ENCODE data around the gene LRRC53. TPM values are rescaled to one million over a fixed set of nuclear protein-coding genes. Genes with fewer than 3 reads are reported as not detected.

Gene LRRC53, protein sequence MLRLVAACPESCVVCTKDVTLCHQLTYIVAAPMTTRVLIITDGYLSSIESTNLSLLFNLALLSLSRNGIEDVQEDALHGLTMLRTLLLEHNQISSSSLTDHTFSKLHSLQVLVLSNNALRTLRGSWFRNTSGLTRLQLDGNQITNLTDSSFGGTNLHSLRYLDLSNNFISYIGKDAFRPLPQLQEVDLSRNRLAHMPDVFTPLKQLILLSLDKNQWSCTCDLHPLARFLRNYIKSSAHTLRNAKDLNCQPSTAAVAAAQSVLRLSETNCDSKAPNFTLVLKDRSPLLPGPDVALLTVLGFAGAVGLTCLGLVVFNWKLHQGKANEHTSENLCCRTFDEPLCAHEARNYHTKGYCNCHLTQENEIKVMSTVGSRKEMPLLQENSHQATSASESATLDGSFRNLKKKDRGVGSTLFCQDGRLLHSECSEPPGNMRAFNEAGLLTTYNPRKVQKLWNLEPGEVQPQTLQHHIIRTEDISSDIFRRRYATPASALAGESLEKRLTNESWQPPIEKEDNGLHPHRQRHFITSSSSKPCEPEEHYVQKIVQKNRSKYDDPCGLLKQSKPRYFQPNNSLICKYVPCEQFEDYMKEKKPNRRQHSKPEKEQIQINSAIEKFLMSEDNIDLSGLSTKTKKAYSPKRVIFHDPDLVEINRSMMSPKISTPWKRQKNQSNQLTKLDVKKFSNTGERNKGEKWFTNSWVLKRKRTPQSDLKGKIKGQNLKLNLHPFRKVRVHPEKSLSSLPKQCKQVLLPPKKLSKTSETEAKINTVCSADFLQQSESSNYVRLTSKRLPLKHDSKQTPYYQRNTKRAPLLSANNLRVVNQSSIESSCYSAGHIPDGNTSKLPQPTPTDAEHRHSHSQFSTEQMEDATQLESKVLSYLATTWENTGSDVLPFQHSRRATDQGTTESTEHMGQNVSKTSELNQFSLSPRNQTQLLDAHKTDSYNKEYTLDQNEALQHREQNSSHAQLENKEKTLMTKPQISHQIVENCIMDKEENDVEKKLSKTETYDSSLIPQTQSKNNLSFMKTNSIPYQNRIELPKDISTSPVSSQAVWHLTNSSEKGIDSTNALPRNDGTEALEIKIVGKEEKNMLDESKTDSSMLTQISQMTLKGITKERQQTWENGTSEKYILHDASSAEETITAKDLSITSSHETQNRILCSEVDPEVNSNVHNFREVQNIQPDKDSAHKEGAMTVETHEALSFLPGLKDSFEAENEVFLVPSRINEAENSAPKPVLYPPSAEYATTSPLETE
- total RNA-seq = not detected

DNA sequence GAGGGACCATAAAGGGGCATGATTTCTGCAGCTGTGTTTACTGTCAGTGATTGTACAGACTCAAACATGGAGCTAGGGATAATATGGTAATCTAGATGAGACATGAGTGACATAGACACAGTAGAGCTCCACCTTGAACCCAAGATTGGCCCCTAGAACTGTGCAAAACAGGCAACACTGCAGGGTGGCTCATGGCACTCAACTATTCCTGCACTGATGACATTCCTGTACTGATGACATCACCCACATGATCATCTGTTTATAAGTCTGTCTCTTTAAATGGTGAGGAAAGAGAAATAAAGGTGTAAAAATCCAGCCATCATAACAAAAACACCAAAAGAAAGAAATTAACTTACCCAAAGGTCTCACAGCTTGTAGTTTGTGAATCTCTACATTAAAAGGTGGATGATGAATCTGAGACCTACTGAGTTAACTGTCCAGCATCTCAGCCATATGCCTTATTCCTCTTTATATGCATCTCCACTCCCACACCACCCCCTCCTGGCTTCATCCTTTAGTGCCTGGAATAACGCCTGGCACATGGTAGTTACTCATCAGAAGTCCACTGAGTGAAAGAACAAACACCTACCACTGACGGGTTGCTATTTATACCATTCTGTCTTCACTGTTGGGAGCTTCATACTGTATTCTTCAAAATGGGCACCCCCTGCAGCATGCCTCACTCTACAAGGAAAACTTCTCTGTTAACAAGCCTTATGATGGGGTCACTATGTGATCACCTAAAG lies at the start of gene LRRC53:
LRRC53 (minus strand) TSS at position 442 of the 746 bp plus-strand sequence. CDS start 29,262 bp downstream, outside the sequence.
- DNase-seq (ENCODE audit: low spot score) = no peak
- Mint-ChIP-seq H3K27me3 (peaks cover 3 to 27% of the 10 kb centered on the region in 2 donors), H3K9me3 (peaks cover 3% of the 10 kb centered on the region), H3K36me3 (no peaks in the 10 kb centered on the region), H3K4me1 (ENCODE audit: low read depth in 2 of 2) (no peaks in the 10 kb centered on the region), H3K27ac (no peak within 1 kb of the TSS), H3K4me3 (no peak within 1 kb of the TSS)
- ATAC-seq = no peak

DNA sequence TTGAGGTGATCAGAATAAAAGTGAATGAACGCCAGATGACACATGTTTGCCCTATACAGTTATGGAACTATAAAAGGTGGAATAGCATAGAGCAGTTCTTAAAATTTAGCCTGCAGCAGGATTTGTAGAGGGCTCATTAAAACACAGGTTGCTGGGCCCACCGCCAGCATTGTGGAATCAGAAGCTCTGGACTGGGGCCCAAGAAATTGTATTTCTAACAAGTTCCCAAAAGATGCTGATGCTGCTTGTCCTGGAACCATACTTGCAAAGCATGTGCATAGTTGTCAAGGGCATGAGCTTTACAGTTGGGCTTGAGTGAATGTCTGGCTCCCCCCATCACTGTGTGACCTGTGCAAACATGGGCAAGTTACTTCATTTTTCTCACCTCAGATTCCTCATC lies 37.5 kb upstream of the LRRC53 start:
- H3K9me3 Mint-ChIP-seq = peaks cover 3% of the 10 kb centered on the region
- peaks cover 4% of the 10 kb centered on the region for H3K36me3 Mint-ChIP-seq
- H3K4me1 Mint-ChIP-seq (ENCODE audit: low read depth in 2 of 2) = no peaks in the 10 kb centered on the region
- no peak overlapping the region for H3K4me3 Mint-ChIP-seq
- peaks cover 2 to 35% of the 10 kb centered on the region in 2 donors for H3K27me3 Mint-ChIP-seq
- ATAC-seq = no peak
- no peak for DNase-seq (ENCODE audit: low spot score)
- no peak overlapping the region for H3K27ac Mint-ChIP-seq

DNA sequence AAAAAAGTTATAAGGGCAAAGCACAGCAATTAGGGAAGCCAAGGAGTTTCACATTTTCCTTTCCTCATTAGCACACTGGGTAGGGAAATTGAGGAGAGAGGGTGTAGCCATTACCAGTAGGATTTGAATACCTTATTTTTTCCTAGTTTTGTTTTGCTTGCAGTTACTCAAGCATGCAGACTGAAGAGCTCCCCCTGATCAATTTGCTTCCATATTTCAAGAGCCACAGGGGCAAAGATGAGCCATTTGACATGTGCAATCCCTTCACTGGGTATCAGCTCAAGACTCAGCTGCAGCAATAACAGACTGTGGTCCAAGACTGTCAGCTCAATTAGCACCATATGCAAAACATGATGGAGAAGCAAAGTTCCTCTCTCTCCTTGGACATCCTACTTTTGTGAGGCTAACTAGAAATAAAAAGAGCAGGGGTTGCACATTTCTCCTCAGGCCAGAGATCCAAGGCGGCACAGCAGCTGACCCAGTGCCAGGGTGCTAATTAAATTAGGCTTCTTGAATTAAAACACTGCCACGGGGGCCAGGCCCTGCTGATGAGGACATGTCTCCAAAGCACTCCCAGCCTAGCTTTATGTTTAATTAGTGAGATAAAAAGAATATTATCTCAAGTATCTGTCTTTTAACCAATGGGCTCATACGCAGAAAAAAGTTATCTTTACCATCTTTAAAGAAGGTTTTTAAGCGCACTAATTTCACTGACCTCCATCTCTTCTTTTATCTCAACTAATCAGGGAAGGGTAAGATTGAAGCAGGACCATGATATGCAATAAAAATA lies 36.7 kb upstream of the LRRC53 start:
- H3K9me3 Mint-ChIP-seq = peaks cover 3% of the 10 kb centered on the region
- ATAC-seq = no peak
- no peak overlapping the region for H3K4me3 Mint-ChIP-seq
- no peaks in the 10 kb centered on the region for H3K4me1 Mint-ChIP-seq (ENCODE audit: low read depth in 2 of 2)
- peaks cover 2 to 31% of the 10 kb centered on the region in 2 donors for H3K27me3 Mint-ChIP-seq
- peaks cover 4% of the 10 kb centered on the region for H3K36me3 Mint-ChIP-seq
- no peak overlapping the region for H3K27ac Mint-ChIP-seq
- DNase-seq (ENCODE audit: low spot score) = no peak

DNA sequence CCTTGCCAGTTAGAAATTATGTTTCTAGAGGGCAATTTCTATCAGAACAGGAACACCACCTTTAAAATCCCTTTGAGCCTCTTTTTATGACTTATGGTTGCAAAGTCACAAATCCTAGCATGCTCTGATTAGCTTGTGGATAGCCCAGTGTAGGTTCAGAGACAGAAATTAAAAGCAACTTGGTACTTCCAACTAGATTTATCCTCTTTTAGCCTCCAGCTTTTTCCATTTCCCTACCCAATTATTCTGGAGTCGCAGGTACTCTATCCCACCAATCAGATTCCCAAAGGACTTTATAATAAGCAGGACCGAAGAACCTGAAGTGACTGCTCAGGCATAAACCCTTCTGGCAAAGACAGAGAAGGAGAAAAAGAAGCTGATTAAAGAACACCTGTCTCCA lies 33.4 kb upstream of the LRRC53 start:
- DNase-seq (ENCODE audit: low spot score) (no peak), ATAC-seq (no peak)
- H3K4me1 Mint-ChIP-seq (ENCODE audit: low read depth in 2 of 2) = no peaks in the 10 kb centered on the region
- no peak overlapping the region for H3K27ac Mint-ChIP-seq
- H3K36me3 Mint-ChIP-seq = no peaks in the 10 kb centered on the region
- peaks cover 5 to 16% of the 10 kb centered on the region in 2 donors for H3K27me3 Mint-ChIP-seq
- H3K9me3 Mint-ChIP-seq = peaks cover 3% of the 10 kb centered on the region
- no peak overlapping the region for H3K4me3 Mint-ChIP-seq

DNA sequence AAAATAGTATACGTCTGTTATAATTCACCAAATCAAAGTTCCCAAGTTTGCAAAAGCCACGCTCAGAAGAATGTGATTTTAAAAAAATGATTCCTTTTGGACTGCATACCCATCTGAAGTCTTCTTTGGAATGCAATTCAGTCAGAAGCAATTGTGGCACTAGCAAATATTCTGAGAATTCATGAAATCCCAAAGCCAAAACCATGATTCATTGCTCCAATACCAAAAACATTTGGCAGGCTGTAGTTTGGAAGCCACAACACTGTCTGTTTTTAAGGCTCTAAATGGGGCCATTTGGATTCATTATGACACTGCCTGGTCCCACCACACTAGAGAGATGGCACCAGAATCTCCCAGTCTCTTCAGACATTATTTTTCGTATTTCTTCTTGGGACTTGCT lies 21.8 kb upstream of the LRRC53 start:
- Mint-ChIP-seq H3K4me3 (no peak overlapping the region), H3K27me3 (no peaks in the 10 kb centered on the region), H3K36me3 (no peaks in the 10 kb centered on the region), H3K27ac (no peak overlapping the region), H3K9me3 (no peaks in the 10 kb centered on the region), H3K4me1 (ENCODE audit: low read depth in 2 of 2) (no peaks in the 10 kb centered on the region)
- DNase-seq (ENCODE audit: low spot score) (no peak), ATAC-seq (no peak)

DNA sequence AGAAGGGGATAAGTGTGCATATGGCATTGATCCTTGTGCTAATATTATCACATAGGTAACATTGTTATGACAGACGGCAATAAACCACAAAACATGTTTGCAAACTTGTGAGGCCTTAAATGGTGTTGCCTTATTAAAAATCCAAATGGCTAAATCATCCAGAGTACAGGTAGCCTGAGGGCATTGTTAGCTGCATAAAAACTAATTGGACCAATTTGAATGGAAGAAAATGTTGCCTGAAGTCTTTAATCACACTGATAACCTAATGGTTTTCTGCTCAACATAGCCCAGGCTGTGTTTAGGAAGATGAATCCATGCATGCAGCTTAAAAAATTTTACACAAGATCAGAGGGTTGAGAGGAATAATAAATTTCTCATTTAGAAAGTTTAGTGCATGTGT lies 19.4 kb upstream of the LRRC53 start:
- peaks cover 5% of the 10 kb centered on the region for H3K9me3 Mint-ChIP-seq
- peaks cover 4 to 23% of the 10 kb centered on the region in 2 donors for H3K27me3 Mint-ChIP-seq
- no peak overlapping the region for H3K27ac Mint-ChIP-seq
- no peak overlapping the region for H3K4me3 Mint-ChIP-seq
- no peaks in the 10 kb centered on the region for H3K36me3 Mint-ChIP-seq
- H3K4me1 Mint-ChIP-seq (ENCODE audit: low read depth in 2 of 2) = no peaks in the 10 kb centered on the region
- no peak for DNase-seq (ENCODE audit: low spot score)
- no peak for ATAC-seq

DNA sequence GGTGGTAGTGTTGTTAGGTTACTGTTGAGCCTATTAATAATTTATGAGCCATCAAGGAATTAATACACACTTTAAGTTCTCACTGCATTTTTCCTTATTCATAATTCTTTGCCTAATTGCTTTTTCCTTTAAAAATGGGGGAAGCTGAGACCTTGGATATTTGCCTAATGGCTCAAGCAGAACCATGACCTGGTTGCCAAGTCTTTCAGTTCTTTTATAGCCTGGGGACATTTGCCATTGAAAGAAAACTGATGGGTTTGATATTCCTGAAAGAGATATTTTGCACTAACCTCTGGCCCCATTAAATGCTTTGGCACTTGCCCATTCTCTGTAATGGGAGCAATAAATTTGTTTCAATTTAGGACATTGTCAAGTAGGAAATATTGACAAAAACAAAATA lies 18.5 kb upstream of the LRRC53 start:
- H3K27ac Mint-ChIP-seq = no peak overlapping the region
- H3K4me1 Mint-ChIP-seq (ENCODE audit: low read depth in 2 of 2) = no peaks in the 10 kb centered on the region
- H3K36me3 Mint-ChIP-seq = no peaks in the 10 kb centered on the region
- H3K27me3 Mint-ChIP-seq = peaks cover 4 to 24% of the 10 kb centered on the region in 2 donors
- no peak overlapping the region for H3K4me3 Mint-ChIP-seq
- ATAC-seq = no peak
- peaks cover 5% of the 10 kb centered on the region for H3K9me3 Mint-ChIP-seq
- no peak for DNase-seq (ENCODE audit: low spot score)

DNA sequence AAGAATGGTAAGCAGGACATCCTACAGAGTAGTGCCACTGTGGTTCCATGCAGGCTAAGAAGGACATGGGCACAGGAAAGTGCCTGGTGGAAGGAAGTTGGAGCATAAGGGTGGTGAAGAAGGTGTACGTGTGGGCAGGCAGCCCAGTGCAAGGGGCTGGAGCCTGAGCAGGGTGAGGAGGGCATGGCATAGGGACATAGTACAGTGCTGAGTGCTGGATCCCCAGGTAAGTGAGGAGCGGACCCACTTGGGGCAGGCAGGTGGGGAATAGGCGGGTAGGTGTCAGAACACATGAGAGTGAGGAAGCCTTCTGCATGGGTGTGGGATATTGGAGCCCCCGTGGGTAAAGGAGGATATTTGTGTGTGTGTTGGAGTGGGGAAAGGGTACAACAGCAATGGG lies 15.7 kb upstream of the LRRC53 start:
- no peak for ATAC-seq
- DNase-seq (ENCODE audit: low spot score) = no peak
- H3K27me3 Mint-ChIP-seq = peaks cover 4 to 32% of the 10 kb centered on the region in 2 donors
- no peaks in the 10 kb centered on the region for H3K4me1 Mint-ChIP-seq (ENCODE audit: low read depth in 2 of 2)
- peaks cover 5% of the 10 kb centered on the region for H3K9me3 Mint-ChIP-seq
- H3K4me3 Mint-ChIP-seq = no peak overlapping the region
- H3K27ac Mint-ChIP-seq = no peak overlapping the region
- H3K36me3 Mint-ChIP-seq = no peaks in the 10 kb centered on the region

DNA sequence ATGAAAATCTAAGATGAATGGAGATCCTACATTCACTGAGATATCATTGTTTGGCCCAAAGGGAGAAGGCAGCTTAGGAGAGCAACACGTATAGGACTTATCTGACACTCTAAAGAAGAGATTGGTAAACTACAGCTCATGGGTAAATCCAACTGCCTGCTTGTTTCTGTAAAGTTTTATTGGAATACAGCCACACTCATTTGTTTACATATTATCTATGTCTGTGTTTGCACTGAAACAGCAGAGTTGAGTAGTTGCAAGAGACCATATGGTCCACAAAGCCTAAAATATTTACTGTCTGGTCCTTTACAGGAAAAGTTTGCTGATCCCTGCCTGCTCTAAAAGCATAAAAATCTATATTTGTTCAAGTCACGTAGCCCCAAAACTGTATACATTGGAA lies 14.3 kb upstream of the LRRC53 start:
- Mint-ChIP-seq H3K27ac (no peak overlapping the region), H3K4me3 (no peak overlapping the region), H3K4me1 (ENCODE audit: low read depth in 2 of 2) (no peaks in the 10 kb centered on the region), H3K27me3 (peaks cover 4 to 42% of the 10 kb centered on the region in 2 donors), H3K9me3 (peaks cover 5% of the 10 kb centered on the region), H3K36me3 (no peaks in the 10 kb centered on the region)
- ATAC-seq (no peak), DNase-seq (ENCODE audit: low spot score) (no peak)

DNA sequence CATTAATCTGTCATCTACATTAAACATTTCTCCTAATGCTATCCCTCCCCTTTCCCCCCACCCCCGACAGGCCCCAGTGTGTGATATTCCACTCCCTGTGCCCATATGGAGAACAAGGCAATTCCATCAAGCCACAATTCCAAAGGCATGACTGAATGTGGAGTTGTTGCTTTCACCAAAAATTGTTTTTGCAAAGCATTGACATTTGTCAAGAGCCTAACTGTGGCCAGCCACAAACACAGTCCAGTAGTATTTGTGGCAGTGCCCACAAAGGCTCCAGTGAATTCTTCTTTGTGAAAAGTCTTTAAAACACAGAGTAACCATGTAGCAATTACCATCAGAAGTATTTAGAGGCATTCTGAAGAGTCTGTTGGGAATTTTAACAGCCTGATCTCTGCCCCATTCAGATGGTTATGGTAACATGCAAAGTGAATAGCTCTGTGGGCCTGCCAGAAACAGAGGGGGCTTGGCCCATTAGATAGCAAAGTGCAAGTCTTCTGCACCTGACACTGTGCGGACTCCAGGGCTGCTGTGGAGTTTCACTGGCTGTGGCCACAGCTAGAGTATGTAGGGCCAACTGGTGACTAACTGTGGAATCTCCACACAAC lies 11.6 kb upstream of the LRRC53 start:
- Mint-ChIP-seq H3K27ac (no peak overlapping the region), H3K4me1 (ENCODE audit: low read depth in 2 of 2) (no peaks in the 10 kb centered on the region), H3K4me3 (no peak overlapping the region), H3K27me3 (peaks cover 4 to 44% of the 10 kb centered on the region in 2 donors), H3K9me3 (peaks cover 5% of the 10 kb centered on the region), H3K36me3 (no peaks in the 10 kb centered on the region)
- no peak for DNase-seq (ENCODE audit: low spot score)
- no peak for ATAC-seq

DNA sequence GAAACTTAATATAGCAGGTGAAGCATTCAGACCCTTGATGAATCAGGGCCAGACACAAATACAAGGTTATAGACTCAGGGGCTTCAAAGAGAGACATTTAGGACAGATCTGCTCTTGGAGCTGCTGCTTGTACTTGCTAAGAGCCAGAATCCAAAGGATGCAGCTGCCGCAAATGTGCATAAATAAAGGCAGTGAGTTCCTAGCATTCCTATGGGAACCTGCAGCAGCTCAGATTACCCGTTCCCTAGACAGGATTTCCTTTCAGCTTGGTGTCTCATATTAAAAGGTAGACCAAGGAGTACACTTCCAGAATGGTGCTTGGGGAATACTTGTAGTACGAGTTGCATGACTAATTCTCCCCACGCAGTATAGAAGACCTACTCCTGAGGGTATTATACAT lies 9.7 kb upstream of the LRRC53 start:
- Mint-ChIP-seq H3K36me3 (no peaks in the 10 kb centered on the region), H3K4me1 (ENCODE audit: low read depth in 2 of 2) (no peaks in the 10 kb centered on the region), H3K4me3 (no peak overlapping the region), H3K9me3 (peaks cover 2% of the 10 kb centered on the region), H3K27ac (no peak overlapping the region), H3K27me3 (peaks cover 2 to 26% of the 10 kb centered on the region in 2 donors)
- DNase-seq (ENCODE audit: low spot score) = no peak
- no peak for ATAC-seq

DNA sequence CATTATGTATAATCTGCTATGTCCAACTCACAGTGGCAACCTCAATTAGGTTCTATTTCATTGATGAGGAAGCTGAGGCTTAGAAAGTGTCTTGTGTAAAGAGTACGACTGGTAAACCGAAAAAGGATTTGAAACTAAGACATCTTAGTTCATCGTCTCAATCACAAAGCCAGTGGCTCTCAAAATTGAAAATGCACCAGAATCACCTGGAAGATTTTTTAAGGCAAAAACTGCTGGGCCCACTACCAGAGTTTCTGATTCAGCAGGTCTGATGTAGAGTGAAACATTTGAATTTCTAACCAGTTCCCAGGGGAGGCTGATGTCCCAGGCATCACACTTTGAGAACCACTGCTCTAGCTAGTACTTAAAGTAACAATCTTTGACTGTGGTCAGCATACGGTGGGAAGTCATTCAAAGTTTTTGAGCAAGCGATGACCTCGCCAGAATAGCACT lies 5.2 kb upstream of the LRRC53 start:
- no peak overlapping the region for H3K27ac Mint-ChIP-seq
- DNase-seq (ENCODE audit: low spot score) = no peak
- peaks cover 0 to 31% of the 10 kb centered on the region in 2 donors for H3K27me3 Mint-ChIP-seq
- H3K9me3 Mint-ChIP-seq = no peaks in the 10 kb centered on the region
- H3K36me3 Mint-ChIP-seq = no peaks in the 10 kb centered on the region
- no peak for ATAC-seq
- H3K4me1 Mint-ChIP-seq (ENCODE audit: low read depth in 2 of 2) = no peaks in the 10 kb centered on the region
- H3K4me3 Mint-ChIP-seq = no peak overlapping the region
